ENCODE measurements around the gene EIF4E1B. TPM values are rescaled to one million over a fixed set of nuclear protein-coding genes. Genes with fewer than 3 reads are reported as not detected.

The EIF4E1B gene
- total RNA-seq, 2 donors from 2014 or later: not detected

DNA sequence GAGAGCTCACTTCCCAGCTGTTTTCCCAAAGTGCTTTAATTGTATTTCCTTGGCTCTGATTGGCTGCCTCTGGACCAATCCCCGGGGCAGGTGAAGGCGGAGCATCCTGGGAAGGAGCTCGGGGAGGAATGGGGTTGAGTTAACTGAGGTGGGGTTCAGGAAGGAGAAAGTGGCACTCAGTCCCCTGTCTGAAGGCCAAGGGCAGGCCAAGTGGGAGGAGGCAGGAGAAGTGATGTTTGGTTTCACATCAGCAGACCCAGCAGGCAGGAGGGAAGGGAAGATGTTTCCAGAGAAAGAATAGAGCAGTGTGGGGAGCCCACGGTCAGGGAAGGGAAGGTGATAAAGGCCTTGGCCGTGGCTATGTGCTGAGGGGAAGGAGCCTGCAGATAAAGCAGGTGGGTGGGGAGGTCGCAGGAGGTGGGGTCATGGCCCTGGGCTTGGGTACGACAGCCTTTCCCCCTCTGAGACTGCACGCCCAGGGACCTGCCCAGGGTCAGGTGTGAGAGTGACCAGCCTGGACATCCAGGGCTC is 19.9 kb downstream of the EIF4E1B start:
- Mint-ChIP-seq H3K4me3 (peak overlapping the region; percentile 48), H3K36me3 (peaks cover 8% of the 10 kb centered on the region), H3K9me3 (no peaks in the 10 kb centered on the region), H3K27me3 (no peaks in the 10 kb centered on the region), H3K27ac (peak overlapping the region; percentile 49 to 54), H3K4me1 (ENCODE audit: low read depth in 2 of 2) (peaks cover 54 to 63% of the 10 kb centered on the region in 2 donors)
- no peak for DNase-seq (ENCODE audit: low spot score)
- no peak for ATAC-seq

DNA sequence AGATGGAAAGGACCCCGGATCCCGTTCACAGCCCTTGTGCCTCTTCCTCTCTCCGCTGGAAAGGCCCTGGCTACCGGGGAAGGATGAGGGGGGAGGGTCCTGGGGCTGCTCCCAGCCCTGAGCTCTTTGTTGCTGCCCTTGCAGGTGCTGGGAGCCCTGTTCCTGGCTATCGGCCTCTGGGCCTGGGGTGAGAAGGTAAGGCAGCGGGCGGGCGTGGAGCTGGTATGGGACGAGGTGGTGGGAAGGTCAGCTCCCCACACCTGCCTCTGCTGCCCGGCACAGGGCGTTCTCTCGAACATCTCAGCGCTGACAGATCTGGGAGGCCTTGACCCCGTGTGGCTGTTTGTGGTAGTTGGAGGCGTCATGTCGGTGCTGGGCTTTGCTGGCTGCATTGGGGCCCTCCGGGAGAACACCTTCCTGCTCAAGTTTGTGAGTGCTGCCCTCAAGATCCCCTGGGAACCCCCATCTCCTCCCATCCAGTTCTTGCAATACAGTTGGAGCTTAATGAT is 21.1 kb downstream of the EIF4E1B start:
- no peaks in the 10 kb centered on the region for H3K9me3 Mint-ChIP-seq
- H3K4me1 Mint-ChIP-seq (ENCODE audit: low read depth in 2 of 2): peaks cover 48 to 61% of the 10 kb centered on the region in 2 donors
- H3K27ac Mint-ChIP-seq: peak overlapping the region in 1 of 2 donors; percentile 58
- H3K4me3 Mint-ChIP-seq: no peak overlapping the region
- ATAC-seq: no peak
- no peak for DNase-seq (ENCODE audit: low spot score)
- peaks cover 8% of the 10 kb centered on the region for H3K36me3 Mint-ChIP-seq
- H3K27me3 Mint-ChIP-seq: no peaks in the 10 kb centered on the region

DNA sequence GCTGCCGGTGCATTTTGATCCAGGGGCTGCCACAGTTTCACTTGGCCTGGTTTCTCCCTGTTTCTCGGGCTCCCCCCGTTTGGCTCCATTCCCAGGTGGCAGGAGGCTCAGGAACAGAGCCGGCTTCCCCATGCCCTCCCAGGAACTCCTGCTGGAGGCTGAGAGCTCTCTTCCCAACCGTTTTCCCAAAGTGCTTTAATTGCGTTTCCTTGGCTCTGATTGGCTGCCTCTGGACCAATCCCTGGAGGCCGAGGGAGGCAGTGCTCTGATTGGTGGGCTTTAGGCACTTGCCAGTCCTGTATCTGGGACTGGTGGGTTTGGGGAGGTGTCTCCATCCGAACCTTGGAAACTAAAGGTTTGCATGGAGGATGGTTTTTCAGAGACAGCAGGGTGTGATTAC is 21.7 kb downstream of the EIF4E1B start:
- Mint-ChIP-seq H3K36me3 (peaks cover 8% of the 10 kb centered on the region), H3K9me3 (no peaks in the 10 kb centered on the region), H3K4me1 (ENCODE audit: low read depth in 2 of 2) (peaks cover 48 to 56% of the 10 kb centered on the region in 2 donors), H3K4me3 (no peak overlapping the region), H3K27me3 (no peaks in the 10 kb centered on the region), H3K27ac (peak overlapping the region in 1 of 2 donors; percentile 58)
- no peak for DNase-seq (ENCODE audit: low spot score)
- no peak for ATAC-seq

DNA sequence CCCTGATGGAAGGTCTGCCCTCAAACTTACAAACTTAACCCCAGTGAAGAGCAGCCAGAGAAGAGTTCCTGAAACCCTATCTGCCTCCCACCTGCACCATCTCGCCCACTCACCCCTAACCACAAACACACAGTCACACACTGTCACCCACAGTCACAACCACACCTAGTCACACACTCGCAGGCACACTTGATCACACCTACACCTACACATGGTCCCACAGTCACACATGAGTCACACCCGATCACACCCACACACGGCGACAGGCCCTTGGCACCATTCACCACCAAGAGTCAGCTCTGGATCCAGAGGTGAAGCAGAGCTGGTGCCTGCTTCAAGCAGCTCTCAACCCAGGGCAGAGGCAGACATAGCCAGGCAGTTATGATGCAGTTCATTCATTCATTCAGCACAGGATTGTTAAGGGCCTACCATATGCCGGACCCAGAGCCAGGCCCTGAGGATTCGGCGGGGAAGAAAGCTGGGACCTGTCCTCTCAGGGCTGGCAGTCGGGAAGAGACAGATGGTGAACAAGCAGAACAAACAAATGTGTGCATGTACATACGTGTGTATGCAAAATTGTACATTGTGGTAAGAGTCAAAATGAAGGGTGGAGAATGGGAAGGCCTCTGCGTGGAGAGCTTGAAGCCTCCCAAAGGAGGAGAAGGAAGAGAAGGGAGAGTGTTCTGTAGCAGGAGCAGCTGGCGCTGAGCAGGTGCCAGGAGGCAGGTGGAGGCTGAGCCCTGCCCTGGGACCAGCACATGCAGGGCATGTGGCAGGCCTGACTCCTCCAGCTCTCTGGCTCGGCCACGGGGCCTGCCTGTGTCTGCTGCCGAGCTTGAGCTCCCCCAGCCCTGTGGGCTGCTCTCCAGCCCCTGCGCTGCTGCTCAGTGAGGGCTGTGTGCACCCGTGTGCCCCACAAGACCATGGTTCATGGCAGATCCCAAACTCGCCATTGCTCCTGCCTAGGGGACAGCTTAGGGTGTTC is 23.2 kb downstream of the EIF4E1B start:
- H3K36me3 Mint-ChIP-seq: peaks cover 8% of the 10 kb centered on the region
- H3K4me3 Mint-ChIP-seq: peak overlapping the region; percentile 52
- ATAC-seq (peak; percentile 91 to 92), DNase-seq (ENCODE audit: low spot score) (peak; percentile 91)
- H3K9me3 Mint-ChIP-seq: no peaks in the 10 kb centered on the region
- H3K27me3 Mint-ChIP-seq: no peaks in the 10 kb centered on the region
- peak overlapping the region; percentile 17 to 49 for H3K27ac Mint-ChIP-seq
- H3K4me1 Mint-ChIP-seq (ENCODE audit: low read depth in 2 of 2): peaks cover 50 to 60% of the 10 kb centered on the region in 2 donors

DNA sequence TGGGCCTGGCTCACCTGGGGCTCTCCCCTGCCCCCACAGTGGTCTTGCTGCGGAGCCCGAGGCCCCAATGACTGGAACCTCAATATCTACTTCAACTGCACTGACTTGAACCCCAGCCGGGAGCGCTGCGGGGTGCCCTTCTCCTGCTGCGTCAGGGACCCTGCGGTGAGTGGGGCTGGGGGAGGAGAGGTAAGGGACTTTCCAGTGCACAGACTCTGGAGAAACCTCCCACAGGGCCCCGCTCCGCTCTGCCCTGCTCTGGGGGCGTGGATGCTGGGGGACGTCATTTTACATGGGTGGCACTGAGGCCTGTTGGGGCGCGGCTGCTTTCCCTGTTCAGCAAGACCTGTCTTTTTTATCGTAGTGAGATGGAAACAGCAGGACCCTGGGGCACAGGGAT is 24.4 kb downstream of the EIF4E1B start:
- ATAC-seq (no peak), DNase-seq (ENCODE audit: low spot score) (no peak)
- Mint-ChIP-seq H3K4me1 (ENCODE audit: low read depth in 2 of 2) (peaks cover 54 to 61% of the 10 kb centered on the region in 2 donors), H3K27me3 (peaks cover 0 to 1% of the 10 kb centered on the region in 2 donors), H3K36me3 (peaks cover 8% of the 10 kb centered on the region), H3K4me3 (no peak overlapping the region), H3K9me3 (no peaks in the 10 kb centered on the region), H3K27ac (no peak overlapping the region)

DNA sequence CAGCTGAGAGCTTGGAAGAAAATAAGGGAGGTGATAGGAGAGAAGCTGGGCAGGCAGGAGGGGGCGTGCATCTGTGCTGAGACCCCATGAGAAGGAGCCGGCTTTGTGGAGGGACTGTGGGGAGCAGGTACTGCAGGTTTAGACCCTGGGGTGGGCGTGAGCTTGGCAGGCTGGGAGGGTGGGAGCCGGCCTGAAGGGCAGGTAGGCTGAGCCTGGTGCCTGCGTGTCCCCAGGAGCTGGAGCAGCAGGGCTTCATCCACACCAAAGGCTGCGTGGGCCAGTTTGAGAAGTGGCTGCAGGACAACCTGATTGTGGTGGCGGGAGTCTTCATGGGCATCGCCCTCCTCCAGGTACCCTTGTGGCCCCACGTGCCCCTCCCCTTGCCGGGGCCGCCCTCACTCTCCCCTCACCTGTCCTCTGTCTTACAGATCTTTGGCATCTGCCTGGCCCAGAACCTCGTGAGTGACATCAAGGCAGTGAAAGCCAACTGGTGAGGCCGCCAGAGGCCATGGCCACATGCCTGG is 26.1 kb downstream of the EIF4E1B start:
- Mint-ChIP-seq H3K27ac (no peak overlapping the region), H3K9me3 (no peaks in the 10 kb centered on the region), H3K4me1 (ENCODE audit: low read depth in 2 of 2) (peaks cover 49 to 51% of the 10 kb centered on the region in 2 donors), H3K4me3 (no peak overlapping the region), H3K36me3 (peaks cover 8% of the 10 kb centered on the region), H3K27me3 (peaks cover 0 to 2% of the 10 kb centered on the region in 2 donors)
- DNase-seq (ENCODE audit: low spot score) (no peak), ATAC-seq (no peak)

DNA sequence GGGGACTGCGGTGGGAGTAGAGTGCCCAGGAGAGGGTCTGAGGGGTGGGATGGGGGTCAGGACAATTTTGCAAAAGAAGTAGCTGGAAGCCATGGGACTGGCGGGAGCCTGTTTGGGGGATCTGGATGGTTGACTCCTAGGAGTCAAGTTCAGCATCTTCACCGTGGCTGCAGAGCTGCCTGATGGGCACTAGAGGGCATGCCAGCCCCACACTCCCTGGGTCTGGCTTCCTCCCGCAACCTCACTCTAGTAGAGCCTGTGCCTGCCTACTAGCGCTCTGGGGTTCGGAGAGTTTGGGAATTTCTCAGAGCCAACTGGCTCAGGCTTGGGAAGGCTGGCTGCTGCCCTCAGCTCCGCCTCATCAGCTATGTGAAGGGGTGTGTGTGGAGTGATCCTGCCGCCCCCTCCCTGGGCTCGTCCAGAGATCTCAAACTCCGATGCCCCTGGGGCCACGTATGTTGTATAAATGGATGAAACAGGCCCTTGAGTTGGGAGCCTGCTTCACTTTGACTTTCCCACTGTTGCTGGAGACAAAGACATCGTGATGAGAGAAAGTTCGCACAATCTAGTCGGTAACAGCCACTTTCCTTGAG is 27.6 kb downstream of the EIF4E1B start:
- H3K36me3 Mint-ChIP-seq: peaks cover 7% of the 10 kb centered on the region
- H3K27me3 Mint-ChIP-seq: peaks cover 0 to 4% of the 10 kb centered on the region in 2 donors
- no peak overlapping the region for H3K27ac Mint-ChIP-seq
- ATAC-seq: peak; percentile 68 to 72
- no peak for DNase-seq (ENCODE audit: low spot score)
- H3K4me1 Mint-ChIP-seq (ENCODE audit: low read depth in 2 of 2): peaks cover 38% of the 10 kb centered on the region in 2 donors
- peak overlapping the region; percentile 69 for H3K4me3 Mint-ChIP-seq
- H3K9me3 Mint-ChIP-seq: no peaks in the 10 kb centered on the region

DNA sequence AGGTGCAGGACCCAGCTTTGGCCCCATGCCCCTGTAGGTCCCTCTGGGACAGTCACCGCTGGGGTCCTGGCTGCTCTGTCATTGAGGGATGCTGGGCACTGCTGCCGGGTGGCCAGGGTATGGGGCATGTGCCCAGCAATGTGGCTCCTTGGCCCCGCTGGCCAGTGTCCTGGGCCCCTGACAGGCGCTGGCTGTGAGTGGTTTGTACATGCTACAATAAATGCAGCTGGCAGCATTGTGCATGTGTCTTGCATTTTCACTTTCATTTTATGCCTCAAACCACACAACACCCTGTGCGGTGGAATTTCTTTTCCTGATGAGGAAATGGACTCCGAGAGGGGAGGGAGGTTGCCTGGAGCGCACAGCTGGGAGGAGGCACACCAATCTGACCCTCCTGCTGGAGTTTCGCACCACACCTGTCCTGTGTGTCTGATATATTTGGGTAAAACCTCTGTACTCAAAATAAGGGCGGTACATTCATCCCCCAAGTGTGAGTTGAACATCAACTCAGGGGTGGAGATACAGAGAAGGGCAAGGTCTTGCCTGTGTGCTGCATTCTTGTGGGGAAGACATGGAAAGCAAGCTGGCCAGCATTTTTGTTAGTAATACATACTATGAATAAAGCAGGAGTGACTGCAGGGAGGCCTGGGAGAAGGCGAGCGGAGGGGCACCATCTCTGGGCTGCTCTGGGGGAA is 28.5 kb downstream of the EIF4E1B start:
- no peaks in the 10 kb centered on the region for H3K36me3 Mint-ChIP-seq
- ATAC-seq (peak; percentile 54 to 74), DNase-seq (ENCODE audit: low spot score) (no peak)
- H3K4me3 Mint-ChIP-seq: peak overlapping the region; percentile 69
- H3K27ac Mint-ChIP-seq: peak overlapping the region in 1 of 2 donors; percentile 12
- peaks cover 2 to 9% of the 10 kb centered on the region in 2 donors for H3K27me3 Mint-ChIP-seq
- H3K4me1 Mint-ChIP-seq (ENCODE audit: low read depth in 2 of 2): peaks cover 29 to 30% of the 10 kb centered on the region in 2 donors
- no peaks in the 10 kb centered on the region for H3K9me3 Mint-ChIP-seq

DNA sequence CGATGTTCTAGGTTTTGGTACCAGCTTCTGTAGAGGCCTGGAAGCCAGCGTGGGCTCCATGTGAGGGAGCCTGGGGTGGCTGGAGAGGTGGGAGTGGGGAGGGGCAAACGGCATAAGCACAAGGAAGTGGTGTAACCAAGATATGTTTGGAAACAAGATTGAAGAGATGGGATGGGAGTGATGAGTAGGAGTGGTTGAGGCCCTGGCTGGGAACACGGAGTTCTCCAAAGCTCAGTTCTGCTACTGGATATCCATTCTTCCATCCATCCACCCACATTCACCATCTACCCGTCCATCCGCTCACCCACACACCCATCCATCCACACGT is 29.0 kb downstream of the EIF4E1B start:
- peaks cover 28 to 30% of the 10 kb centered on the region in 2 donors for H3K4me1 Mint-ChIP-seq (ENCODE audit: low read depth in 2 of 2)
- H3K36me3 Mint-ChIP-seq: no peaks in the 10 kb centered on the region
- H3K4me3 Mint-ChIP-seq: peak overlapping the region; percentile 69
- no peaks in the 10 kb centered on the region for H3K9me3 Mint-ChIP-seq
- no peak overlapping the region for H3K27ac Mint-ChIP-seq
- ATAC-seq (no peak), DNase-seq (ENCODE audit: low spot score) (no peak)
- peaks cover 7 to 13% of the 10 kb centered on the region in 2 donors for H3K27me3 Mint-ChIP-seq

DNA sequence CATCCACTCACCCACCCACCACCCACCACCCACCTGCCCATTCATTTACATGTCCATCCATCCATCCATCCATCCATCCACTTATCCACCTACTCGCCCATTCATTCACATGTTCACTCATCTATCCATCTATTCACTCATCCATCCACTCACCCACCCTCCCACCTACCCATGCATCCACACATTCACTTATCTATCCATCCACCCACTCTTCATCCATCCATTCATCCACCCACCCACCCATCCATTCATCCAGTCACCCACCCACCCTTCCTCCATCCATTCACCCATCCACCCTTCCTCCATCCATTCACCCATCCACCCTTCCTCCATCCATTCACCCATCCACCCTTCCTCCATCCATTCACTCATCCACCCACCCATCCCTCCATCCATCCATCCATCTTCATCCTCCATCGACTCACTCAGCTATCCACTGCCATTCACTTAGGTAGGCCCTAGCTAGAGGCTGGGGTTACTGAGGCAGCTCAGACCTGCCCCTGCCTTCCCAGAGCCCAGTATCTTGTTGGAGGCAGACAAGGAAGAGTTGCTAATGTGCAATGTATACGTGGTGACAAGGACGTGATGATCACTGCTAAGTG is 29.5 kb downstream of the EIF4E1B start:
- peaks cover 8 to 13% of the 10 kb centered on the region in 2 donors for H3K27me3 Mint-ChIP-seq
- no peak overlapping the region for H3K27ac Mint-ChIP-seq
- H3K36me3 Mint-ChIP-seq: no peaks in the 10 kb centered on the region
- H3K4me1 Mint-ChIP-seq (ENCODE audit: low read depth in 2 of 2): peaks cover 28 to 30% of the 10 kb centered on the region in 2 donors
- H3K4me3 Mint-ChIP-seq: peak overlapping the region; percentile 69
- no peak for ATAC-seq
- H3K9me3 Mint-ChIP-seq: no peaks in the 10 kb centered on the region
- no peak for DNase-seq (ENCODE audit: low spot score)

DNA sequence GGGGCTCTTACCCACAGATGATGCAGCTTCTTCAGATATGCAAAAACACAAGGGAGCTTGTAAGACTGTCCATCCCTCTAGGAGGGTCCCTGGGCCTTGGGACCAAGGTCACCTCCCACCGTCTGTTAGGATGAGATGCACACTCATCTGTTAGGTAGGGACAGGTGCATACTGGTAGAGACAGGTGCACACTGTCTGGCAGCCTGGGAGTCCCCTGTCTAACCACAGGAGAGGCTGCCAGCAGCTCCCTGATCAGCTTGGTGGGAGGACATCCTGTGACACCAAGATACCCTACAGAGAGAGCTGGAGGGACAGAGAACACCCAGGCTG is 30.0 kb downstream of the EIF4E1B start:
- Mint-ChIP-seq H3K4me3 (no peak overlapping the region), H3K36me3 (no peaks in the 10 kb centered on the region), H3K27ac (no peak overlapping the region), H3K9me3 (no peaks in the 10 kb centered on the region), H3K27me3 (peaks cover 13 to 15% of the 10 kb centered on the region in 2 donors), H3K4me1 (ENCODE audit: low read depth in 2 of 2) (peaks cover 27 to 28% of the 10 kb centered on the region in 2 donors)
- no peak for DNase-seq (ENCODE audit: low spot score)
- ATAC-seq: peak; percentile 7 to 17

DNA sequence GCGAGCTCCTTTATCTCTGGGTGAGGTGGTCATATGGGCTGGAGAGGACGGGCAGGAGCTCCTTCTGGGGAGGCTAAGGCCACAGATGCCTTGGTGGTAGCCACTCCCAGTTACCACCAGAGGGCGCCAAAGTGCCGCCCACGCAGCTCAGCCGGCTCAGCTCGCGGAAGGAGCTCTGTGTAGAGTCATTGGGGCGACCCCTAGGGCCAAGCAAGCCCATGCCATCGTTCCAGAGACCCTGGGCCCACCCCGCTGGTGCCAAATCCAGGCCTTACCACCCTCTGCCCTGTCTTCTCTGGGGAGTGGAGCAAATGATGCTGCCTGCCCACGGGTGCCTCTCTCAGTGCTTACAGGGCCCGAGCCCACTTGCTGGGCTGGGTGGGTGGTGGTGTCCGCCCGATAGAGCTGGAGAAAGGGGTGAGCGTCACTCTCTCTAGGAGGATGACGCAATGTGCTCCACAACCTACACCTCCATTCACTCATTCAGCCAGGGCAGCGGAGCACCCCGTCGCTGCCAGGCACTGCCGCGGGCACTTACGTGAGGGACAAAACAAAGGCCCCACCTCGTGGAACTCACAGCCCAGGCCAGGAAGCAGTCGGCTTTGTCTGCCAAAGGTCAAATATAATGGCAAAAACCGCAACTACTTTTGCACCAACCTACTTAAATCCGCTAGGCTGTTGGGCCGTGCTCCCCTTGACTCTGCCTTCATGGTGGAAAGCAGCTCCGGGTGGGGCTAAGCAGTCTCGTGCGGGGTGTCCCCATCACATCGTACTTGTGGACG is 30.6 kb downstream of the EIF4E1B start:
- Mint-ChIP-seq H3K27me3 (peaks cover 15 to 17% of the 10 kb centered on the region in 2 donors), H3K36me3 (no peaks in the 10 kb centered on the region), H3K4me3 (no peak overlapping the region), H3K27ac (no peak overlapping the region), H3K4me1 (ENCODE audit: low read depth in 2 of 2) (peaks cover 27 to 28% of the 10 kb centered on the region in 2 donors), H3K9me3 (no peaks in the 10 kb centered on the region)
- ATAC-seq: peak; percentile 81 to 82
- DNase-seq (ENCODE audit: low spot score): peak; percentile 88
